ENCODE results near the gene TRPV2. TPM values are rescaled to one million over a fixed set of nuclear protein-coding genes. Genes with fewer than 3 reads are reported as not detected.
"Not testable (repeated sequence)": the region's sequence is repeated elsewhere in the genome, so short reads cannot be mapped to it uniquely, and the experiment has no call there.

TRPV2 gene
- total RNA-seq, 1 donor from 2014 or later: 46.8 TPM

GRCh38 chr17:16433514-16433913, 18.1 kb downstream of the TRPV2 start:
- H3K27me3 Mint-ChIP-seq (ENCODE audit: low read depth): no peaks in the 10 kb centered on the region
- no peak overlapping the region for H3K27ac Mint-ChIP-seq
- no peaks in the 10 kb centered on the region for H3K9me3 Mint-ChIP-seq
- H3K36me3 Mint-ChIP-seq (ENCODE audit: low read depth): peaks cover 24% of the 10 kb centered on the region
- H3K4me3 Mint-ChIP-seq (ENCODE audit: low read depth): no peak overlapping the region
- DNase-seq (ENCODE audit: low spot score): no peak
- H3K4me1 Mint-ChIP-seq (ENCODE audit: low read depth): peaks cover 5% of the 10 kb centered on the region
- intact Hi-C loops (cut with micrococcal nuclease): no loop called here

- H3K36me3 Mint-ChIP-seq (ENCODE audit: low read depth): peaks cover 24% of the 10 kb centered on the region
- no peak for DNase-seq (ENCODE audit: low spot score)
- peaks cover 5% of the 10 kb centered on the region for H3K4me1 Mint-ChIP-seq (ENCODE audit: low read depth)
- H3K4me3 Mint-ChIP-seq (ENCODE audit: low read depth): no peak overlapping the region
- H3K9me3 Mint-ChIP-seq: no peaks in the 10 kb centered on the region
- H3K27ac Mint-ChIP-seq: no peak overlapping the region
- intact Hi-C loops (cut with micrococcal nuclease): loop anchor here (5.0 kb wide), 1 partner anchor 147 kb away; no protein-coding TSS in a partner anchor
- H3K27me3 Mint-ChIP-seq (ENCODE audit: low read depth): no peaks in the 10 kb centered on the region
These were observed 19.3 kb downstream of the TRPV2 start for GRCh38 chr17:16434662-16435061.

- intact Hi-C loops (cut with micrococcal nuclease): loop anchor here (5.0 kb wide), 1 partner anchor 149 kb away; no protein-coding TSS in a partner anchor
- peaks cover 14% of the 10 kb centered on the region for H3K4me1 Mint-ChIP-seq (ENCODE audit: low read depth)
- H3K27ac Mint-ChIP-seq: no peak overlapping the region
- H3K27me3 Mint-ChIP-seq (ENCODE audit: low read depth): no peaks in the 10 kb centered on the region
- H3K36me3 Mint-ChIP-seq (ENCODE audit: low read depth): peaks cover 36% of the 10 kb centered on the region
- no peak for DNase-seq (ENCODE audit: low spot score)
- H3K4me3 Mint-ChIP-seq (ENCODE audit: low read depth): no peak overlapping the region
- no peaks in the 10 kb centered on the region for H3K9me3 Mint-ChIP-seq
These were observed 20.8 kb downstream of the TRPV2 start for GRCh38 chr17:16435925-16436886.

GRCh38 chr17:16437083-16437482, 21.7 kb downstream of the TRPV2 start:
- Mint-ChIP-seq H3K27ac (peak overlapping the region; percentile 55), H3K27me3 (ENCODE audit: low read depth) (no peaks in the 10 kb centered on the region), H3K4me1 (ENCODE audit: low read depth) (peaks cover 18% of the 10 kb centered on the region), H3K4me3 (ENCODE audit: low read depth) (no peak overlapping the region), H3K36me3 (ENCODE audit: low read depth) (peaks cover 43% of the 10 kb centered on the region), H3K9me3 (no peaks in the 10 kb centered on the region)
- intact Hi-C loops (cut with micrococcal nuclease): loop anchor here (5.0 kb wide), 1 partner anchor 150 kb away; no protein-coding TSS in a partner anchor
- no peak for DNase-seq (ENCODE audit: low spot score)

- no peak for DNase-seq (ENCODE audit: low spot score)
- Mint-ChIP-seq H3K27ac (peak overlapping the region; percentile 94), H3K27me3 (ENCODE audit: low read depth) (no peaks in the 10 kb centered on the region), H3K9me3 (no peaks in the 10 kb centered on the region), H3K4me1 (ENCODE audit: low read depth) (peaks cover 27% of the 10 kb centered on the region), H3K4me3 (ENCODE audit: low read depth) (peak overlapping the region; percentile 98), H3K36me3 (ENCODE audit: low read depth) (peaks cover 51% of the 10 kb centered on the region)
- intact Hi-C loops (cut with micrococcal nuclease): loop anchor here (1.0 to 5.0 kb wide), 3 partner anchors 19 to 151 kb away; partner anchors contain the start of gene UBB
These were observed 22.8 kb downstream of the TRPV2 start for GRCh38 chr17:16438173-16438556.

- Mint-ChIP-seq H3K27ac (peak overlapping the region; percentile 94), H3K9me3 (no peaks in the 10 kb centered on the region), H3K27me3 (ENCODE audit: low read depth) (no peaks in the 10 kb centered on the region), H3K4me3 (ENCODE audit: low read depth) (peak overlapping the region; percentile 98), H3K4me1 (ENCODE audit: low read depth) (peaks cover 27% of the 10 kb centered on the region), H3K36me3 (ENCODE audit: low read depth) (peaks cover 53% of the 10 kb centered on the region)
- intact Hi-C loops (cut with micrococcal nuclease): loop anchor here (1.0 to 5.0 kb wide), 3 partner anchors 19 to 151 kb away; partner anchors contain the start of gene UBB
- DNase-seq (ENCODE audit: low spot score): peak; percentile 95
These were observed 23.4 kb downstream of the TRPV2 start for GRCh38 chr17:16438557-16439302.

GRCh38 chr17:16439303-16439791, 24.0 kb downstream of the TRPV2 start:
- Mint-ChIP-seq H3K4me1 (ENCODE audit: low read depth) (peaks cover 29% of the 10 kb centered on the region), H3K36me3 (ENCODE audit: low read depth) (peaks cover 59% of the 10 kb centered on the region), H3K27ac (peak overlapping the region; percentile 94), H3K4me3 (ENCODE audit: low read depth) (peak overlapping the region; percentile 98), H3K9me3 (no peaks in the 10 kb centered on the region), H3K27me3 (ENCODE audit: low read depth) (no peaks in the 10 kb centered on the region)
- intact Hi-C loops (cut with micrococcal nuclease): loop anchor here (5.0 kb wide), 1 partner anchor 152 kb away; no protein-coding TSS in a partner anchor
- peak; percentile 14 for DNase-seq (ENCODE audit: low spot score)

- Mint-ChIP-seq H3K9me3 (no peaks in the 10 kb centered on the region), H3K27me3 (ENCODE audit: low read depth) (no peaks in the 10 kb centered on the region), H3K4me1 (ENCODE audit: low read depth) (peaks cover 29% of the 10 kb centered on the region), H3K36me3 (ENCODE audit: low read depth) (peaks cover 60% of the 10 kb centered on the region), H3K4me3 (ENCODE audit: low read depth) (peak overlapping the region; percentile 98), H3K27ac (peak overlapping the region; percentile 94)
- intact Hi-C loops (cut with micrococcal nuclease): loop anchor here (5.0 kb wide), 2 partner anchors 97 to 153 kb away; no protein-coding TSS in a partner anchor
- DNase-seq (ENCODE audit: low spot score): no peak
These were observed 24.5 kb downstream of the TRPV2 start for GRCh38 chr17:16439811-16440351.

GRCh38 chr17:16440354-16440753, 25.0 kb downstream of the TRPV2 start:
- H3K4me3 Mint-ChIP-seq (ENCODE audit: low read depth): peak overlapping the region; percentile 98
- peak overlapping the region; percentile 94 for H3K27ac Mint-ChIP-seq
- H3K36me3 Mint-ChIP-seq (ENCODE audit: low read depth): peaks cover 60% of the 10 kb centered on the region
- H3K9me3 Mint-ChIP-seq; H3K27me3 Mint-ChIP-seq (ENCODE audit: low read depth); DNase-seq (ENCODE audit: low spot score): not testable (repeated sequence)
- H3K4me1 Mint-ChIP-seq (ENCODE audit: low read depth): peaks cover 29% of the 10 kb centered on the region
- intact Hi-C loops (cut with micrococcal nuclease): loop anchor here (5.0 kb wide), 1 partner anchor 97 kb away; no protein-coding TSS in a partner anchor

GRCh38 chr17:16440901-16441629, 25.7 kb downstream of the TRPV2 start:
- peak overlapping the region; percentile 86 for H3K27ac Mint-ChIP-seq
- intact Hi-C loops (cut with micrococcal nuclease): loop anchor here (5.0 kb wide), 1 partner anchor 96 kb away; no protein-coding TSS in a partner anchor
- DNase-seq (ENCODE audit: low spot score): no peak
- no peaks in the 10 kb centered on the region for H3K27me3 Mint-ChIP-seq (ENCODE audit: low read depth)
- H3K36me3 Mint-ChIP-seq (ENCODE audit: low read depth): peaks cover 66% of the 10 kb centered on the region
- peak overlapping the region; percentile 98 for H3K4me3 Mint-ChIP-seq (ENCODE audit: low read depth)
- H3K4me1 Mint-ChIP-seq (ENCODE audit: low read depth): peaks cover 31% of the 10 kb centered on the region
- H3K9me3 Mint-ChIP-seq: no peaks in the 10 kb centered on the region

GRCh38 chr17:16442141-16442540, 26.8 kb downstream of the TRPV2 start:
- no peak for DNase-seq (ENCODE audit: low spot score)
- intact Hi-C loops (cut with micrococcal nuclease): loop anchor here (5.0 kb wide), 1 partner anchor 95 kb away; no protein-coding TSS in a partner anchor
- Mint-ChIP-seq H3K27ac (peak overlapping the region; percentile 86), H3K4me3 (ENCODE audit: low read depth) (peak overlapping the region; percentile 80), H3K4me1 (ENCODE audit: low read depth) (peaks cover 35% of the 10 kb centered on the region), H3K36me3 (ENCODE audit: low read depth) (peaks cover 76% of the 10 kb centered on the region), H3K9me3 (no peaks in the 10 kb centered on the region), H3K27me3 (ENCODE audit: low read depth) (no peaks in the 10 kb centered on the region)

Measured in activated T-helper 2 cell treated with anti-CD3 and anti-CD28 coated beads, Interferon-gamma antibody, Interleukin-2, Interleukin-4, amounts not matched to agents 10 μg/mL and 5 μg/mL and 100 μg/mL, durations not matched to agents 14 hours and 24 hours and 36 hours (primary cell).